Activated CD4-positive, alpha-beta T cell treated with anti-CD3 and anti-CD28 coated beads for 36 hours (primary cell): ENCODE measurements around the gene ENO2. TPM values are rescaled to one million over a fixed set of nuclear protein-coding genes. Genes with fewer than 3 reads are reported as not detected.
"Not testable (repeated sequence)": the region's sequence is repeated elsewhere in the genome, so short reads cannot be mapped to it uniquely, and the experiment has no call there.

ENCODE experiments used
- ATAC-seq: fragments of 200-7000 bp; cut with Tn5 transposase; one replicate; pipeline ENCODE4 v1.10.0; 2021; ENCODE audit warnings: mild to moderate bottlenecking, moderate library complexity
- CTCF ChIA-PET: fragments of 350-600 bp; sonication (Branson Sonifier 250); formaldehyde crosslinking; loops from one replicate; lab custom pipeline; 2021; ENCODE audit warnings: antibody characterized with exemption; lab: Charles Lee
- POLR2A ChIA-PET: fragments of 350-600 bp; sonication (Branson Sonifier 250); formaldehyde crosslinking; loops from one replicate; lab custom pipeline; 2021; ENCODE audit warnings: antibody characterized with exemption, inconsistent platforms; lab: Charles Lee
- DNase-seq: peaks from one replicate; pipeline ENCODE4 v3.0.0-alpha.2; 2020
- H3K27ac Mint-ChIP-seq: one replicate; pipeline ENCODE4 v1.8.0; 2021; ENCODE audit warnings: mixed read lengths
- H3K27me3 Mint-ChIP-seq: one replicate; pipeline ENCODE4 v1.8.0; 2021; ENCODE audit warnings: mixed read lengths
- H3K36me3 Mint-ChIP-seq: one replicate; pipeline ENCODE4 v1.8.0; 2021; ENCODE audit warnings: low read depth, mixed read lengths
- H3K4me1 Mint-ChIP-seq: one replicate; pipeline ENCODE4 v1.8.0; 2021; ENCODE audit warnings: mixed read lengths
- H3K4me3 Mint-ChIP-seq: one replicate; pipeline ENCODE4 v1.8.0; 2021; ENCODE audit warnings: mild to moderate bottlenecking, moderate library complexity, mixed read lengths
- H3K9me3 Mint-ChIP-seq: one replicate; pipeline ENCODE4 v1.8.0; 2021; ENCODE audit warnings: low read depth, mixed read lengths
- intact Hi-C, 2 experiments: fragments of 100-400 bp; cut with DNase I in 1 of 2; cut with micrococcal nuclease in 1 of 2; formaldehyde crosslinking; loops; one replicate each; pipeline versions ENCODE4 v1.14.2 to v1.15.1; 2022 to 2024; cut with DNase I, micrococcal nuclease
- total RNA-seq, 2 experiments: library from RNA; stranded (reverse); gene quantifications; one replicate each; pipeline ENCODE4 v1.2.3, GENCODE V29; 2021

ENO2 gene
- total RNA-seq, 2 experiments from 2014 or later = 301 to 317 TPM

- H3K36me3 Mint-ChIP-seq, H3K27ac Mint-ChIP-seq, H3K9me3 Mint-ChIP-seq, POLR2A ChIA-PET, CTCF ChIA-PET, H3K4me3 Mint-ChIP-seq, intact Hi-C loops, ATAC-seq, H3K4me1 Mint-ChIP-seq, DNase-seq, H3K27me3 Mint-ChIP-seq: not testable (repeated sequence)
Observed at GRCh38 chr12:6886206-6886999, 28.0 kb upstream of the ENO2 start.

- Mint-ChIP-seq H3K9me3 (no peaks in the 10 kb centered on the region), H3K27me3 (no peaks in the 10 kb centered on the region), H3K27ac (no peak overlapping the region), H3K4me3 (no peak overlapping the region), H3K4me1 (peaks cover 9% of the 10 kb centered on the region), H3K36me3 (peaks cover 8% of the 10 kb centered on the region)
- POLR2A ChIA-PET = interaction anchor here (0.7 kb wide), 1 partner anchor 27 kb away, joined by 7 read pairs; no protein-coding TSS in a partner anchor
- intact Hi-C loops = no loop called here
- CTCF ChIA-PET = interaction anchor here (0.6 to 1.0 kb wide), 3 partner anchors 18 to 38 kb away, joined by 3 read pairs; no protein-coding TSS in a partner anchor
- ATAC-seq (no peak), DNase-seq (no peak)
Observed at GRCh38 chr12:6887460-6887859, 26.9 kb upstream of the ENO2 start.

- Mint-ChIP-seq H3K36me3 (peaks cover 8% of the 10 kb centered on the region), H3K27ac (no peak overlapping the region), H3K27me3 (no peaks in the 10 kb centered on the region), H3K4me1 (peaks cover 12% of the 10 kb centered on the region), H3K9me3 (no peaks in the 10 kb centered on the region), H3K4me3 (no peak overlapping the region)
- ChIA-PET POLR2A (no interaction called here), CTCF (interaction anchor here (0.6 kb wide), 1 partner anchor 37 kb away, joined by 3 read pairs; no protein-coding TSS in a partner anchor)
- DNase-seq (no peak), ATAC-seq (no peak)
- intact Hi-C loops = no loop called here
Observed at GRCh38 chr12:6888360-6888759, 26.0 kb upstream of the ENO2 start.

GRCh38 chr12:6888794-6889193 lies 25.6 kb upstream of the ENO2 start:
- H3K36me3 Mint-ChIP-seq, H3K27ac Mint-ChIP-seq, H3K9me3 Mint-ChIP-seq, H3K27me3 Mint-ChIP-seq, intact Hi-C loops, H3K4me3 Mint-ChIP-seq, ATAC-seq, CTCF ChIA-PET, DNase-seq, POLR2A ChIA-PET: not testable (repeated sequence)
- peaks cover 12% of the 10 kb centered on the region for H3K4me1 Mint-ChIP-seq

- DNase-seq, H3K36me3 Mint-ChIP-seq, H3K27me3 Mint-ChIP-seq, H3K9me3 Mint-ChIP-seq, ATAC-seq: not testable (repeated sequence)
- Mint-ChIP-seq H3K4me3 (peak overlapping the region; percentile 87), H3K4me1 (peaks cover 12% of the 10 kb centered on the region), H3K27ac (peak overlapping the region; percentile 94)
- ChIA-PET POLR2A (interaction anchor here (0.6 kb wide), 1 partner anchor 333 kb away, joined by 4 read pairs; no protein-coding TSS in a partner anchor), CTCF (interaction anchor here (0.8 to 1.0 kb wide), 2 partner anchors 10 to 11 kb away, joined by 4 read pairs; no protein-coding TSS in a partner anchor)
- intact Hi-C loops = loop anchor here (2.0 kb wide), 2 partner anchors 37 to 109 kb away; partner anchors contain the start of gene USP5 (in 1 of the 2)
Observed at GRCh38 chr12:6889775-6890573, 24.4 kb upstream of the ENO2 start.

GRCh38 chr12:6890789-6891645 lies 23.4 kb upstream of the ENO2 start:
- intact Hi-C loops = loop anchor here (1.0 to 2.0 kb wide), 15 partner anchors 13 to 298 kb away; partner anchors contain the start of genes LRRC23 (in 2 of the 2), SPSB2 (in 2 of the 2), USP5 (in 2 of the 2) and CHD4 (in 1 of the 2)
- Mint-ChIP-seq H3K4me1 (peaks cover 12% of the 10 kb centered on the region), H3K27ac (peak overlapping the region; percentile 94), H3K27me3 (no peaks in the 10 kb centered on the region), H3K9me3 (no peaks in the 10 kb centered on the region), H3K4me3 (peak overlapping the region; percentile 87), H3K36me3 (peaks cover 5% of the 10 kb centered on the region)
- CTCF ChIA-PET = interaction anchor here (0.6 to 2.0 kb wide), 31 partner anchors 9 to 753 kb away, joined by 3 to 38 read pairs (median 4); partner anchors contain the start of genes CDCA3, COPS7A, LRRC23 and SPSB2
- peak; percentile 100 for DNase-seq
- ATAC-seq = peak; percentile 94
- POLR2A ChIA-PET = interaction anchor here (0.6 to 1.7 kb wide), 11 partner anchors 9 to 351 kb away, joined by 3 to 18 read pairs (median 4); partner anchors contain the start of genes C12orf57, ENO2, RNU7-1 and SPSB2

GRCh38 chr12:6891646-6892001 lies 22.8 kb upstream of the ENO2 start:
- H3K4me3 Mint-ChIP-seq = peak overlapping the region; percentile 87
- CTCF ChIA-PET = interaction anchor here (0.7 to 2.0 kb wide), 27 partner anchors 9 to 355 kb away, joined by 3 to 38 read pairs (median 5); partner anchors contain the start of genes CDCA3, COPS7A, LRRC23 and SPSB2

GRCh38 chr12:6892683-6893082 lies 21.7 kb upstream of the ENO2 start:
- intact Hi-C loops, DNase-seq, POLR2A ChIA-PET, H3K36me3 Mint-ChIP-seq, H3K9me3 Mint-ChIP-seq, ATAC-seq, H3K27me3 Mint-ChIP-seq: not testable (repeated sequence)
- peak overlapping the region; percentile 87 for H3K4me3 Mint-ChIP-seq
- H3K4me1 Mint-ChIP-seq = peaks cover 12% of the 10 kb centered on the region
- CTCF ChIA-PET = interaction anchor here (0.6 to 2.0 kb wide), 4 partner anchors 8 to 76 kb away, joined by 3 to 9 read pairs (median 4); no protein-coding TSS in a partner anchor
- peak overlapping the region; percentile 58 for H3K27ac Mint-ChIP-seq

More at GRCh38 chr12:6891646-6892001, 22.8 kb upstream of the ENO2 start:
- Mint-ChIP-seq H3K36me3 (peaks cover 5% of the 10 kb centered on the region), H3K27ac (peak overlapping the region; percentile 94), H3K9me3 (no peaks in the 10 kb centered on the region), H3K4me1 (peaks cover 12% of the 10 kb centered on the region), H3K27me3 (no peaks in the 10 kb centered on the region)
- ATAC-seq (peak; percentile 24), DNase-seq (peak; percentile 40)
- POLR2A ChIA-PET = interaction anchor here (0.6 to 1.7 kb wide), 9 partner anchors 10 to 352 kb away, joined by 3 to 18 read pairs (median 4); partner anchors contain the start of genes C12orf57, RNU7-1 and SPSB2
- intact Hi-C loops = loop anchor here (1.0 to 2.0 kb wide), 15 partner anchors 13 to 298 kb away; partner anchors contain the start of genes LRRC23 (in 2 of the 2), SPSB2 (in 2 of the 2), USP5 (in 2 of the 2) and CHD4 (in 1 of the 2)

GRCh38 chr12:6894321-6894720 lies 20.1 kb upstream of the ENO2 start:
- POLR2A ChIA-PET = no interaction called here
- no peaks in the 10 kb centered on the region for H3K27me3 Mint-ChIP-seq

More at GRCh38 chr12:6894321-6894720, 20.1 kb upstream of the ENO2 start:
- Mint-ChIP-seq H3K27ac (no peak overlapping the region), H3K4me1 (peaks cover 12% of the 10 kb centered on the region), H3K9me3 (no peaks in the 10 kb centered on the region), H3K36me3 (peaks cover 5% of the 10 kb centered on the region), H3K4me3 (no peak overlapping the region)
- ATAC-seq = no peak
- no peak for DNase-seq
- CTCF ChIA-PET = interaction anchor here (1.2 kb wide), 1 partner anchor 25 kb away, joined by 5 read pairs; no protein-coding TSS in a partner anchor
- intact Hi-C loops = no loop called here
